ENCODE measurements around the gene SLCO2B1.

Gene SLCO2B1

DNA sequence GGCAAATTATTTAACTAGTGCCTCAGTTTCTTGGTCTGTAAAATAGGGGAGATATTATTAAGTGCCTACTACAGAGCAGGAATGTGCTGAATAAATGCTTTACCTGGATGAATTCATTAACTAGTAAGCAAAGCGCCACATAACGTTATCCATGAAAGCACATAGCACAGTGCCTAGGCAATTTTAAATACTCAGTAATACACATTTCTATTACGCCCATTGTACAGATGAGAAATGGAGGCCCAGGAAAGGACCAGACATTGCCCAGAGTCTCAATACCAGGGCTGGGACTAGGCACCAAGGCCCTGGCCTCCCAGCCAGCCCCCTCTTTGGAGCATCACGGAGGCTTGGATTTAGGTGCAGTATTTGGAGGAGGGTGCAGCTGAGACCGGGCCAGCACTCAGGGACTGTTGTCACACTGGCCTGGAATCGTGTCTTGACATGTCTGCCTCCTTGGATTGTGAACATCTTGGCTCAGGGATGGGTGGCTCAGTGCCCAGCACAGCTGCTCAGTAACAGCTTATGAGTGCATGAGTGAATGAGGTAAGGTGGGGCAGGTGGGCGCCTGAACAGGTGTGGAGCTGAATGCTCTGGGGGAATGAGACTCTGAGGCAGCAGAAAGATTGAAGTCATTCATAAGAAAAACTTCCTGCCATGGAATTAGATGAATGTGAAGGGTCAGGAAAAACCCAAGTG lies 47.5 kb downstream of the SLCO2B1 start:
- DNase-seq (no peak), ATAC-seq (ENCODE audit: insufficient read depth, low read depth) (no peak)
- no peaks in the 10 kb centered on the region for H3K36me3 ChIP-seq (ENCODE audit: insufficient read depth, low read length)
- H3K9me3 ChIP-seq (ENCODE audit: insufficient read depth, low read length, severe bottlenecking): no peaks in the 10 kb centered on the region
- TF ChIP-seq EZH2 (IDR thresholded peaks at IDR 0.05; ENCODE audit: borderline replicate concordance, low read depth, low read length, severe bottlenecking) (no peak), CTCF (IDR thresholded peaks at IDR 0.05; ENCODE audit: borderline replicate concordance, extremely low read depth, low read length, poor library complexity, severe bottlenecking) (no peak)
- H3K4me2 ChIP-seq (ENCODE audit: insufficient read depth, low read length): no peak overlapping the region
- H3K27ac ChIP-seq (ENCODE audit: low read length): no peak overlapping the region
- H4K20me1 ChIP-seq (ENCODE audit: insufficient read depth, low read length): peaks cover 11% of the 10 kb centered on the region; the same call in 1 of the 2 replicates
- H3K9ac ChIP-seq (ENCODE audit: low read depth, low read length): no peak overlapping the region
- H3K27me3 ChIP-seq (ENCODE audit: insufficient read depth, low read length, poor library complexity): no peaks in the 10 kb centered on the region
- H3K4me1 ChIP-seq (ENCODE audit: insufficient read depth, low read length): no peaks in the 10 kb centered on the region
- H3K79me2 ChIP-seq (ENCODE audit: insufficient read depth, low read length): no peaks in the 10 kb centered on the region
- H2AFZ ChIP-seq (ENCODE audit: low read depth, low read length): no peak overlapping the region
- no peak overlapping the region for H3K4me3 ChIP-seq (ENCODE audit: low read depth in 1 of 2, low read length in 2 of 2)

DNA sequence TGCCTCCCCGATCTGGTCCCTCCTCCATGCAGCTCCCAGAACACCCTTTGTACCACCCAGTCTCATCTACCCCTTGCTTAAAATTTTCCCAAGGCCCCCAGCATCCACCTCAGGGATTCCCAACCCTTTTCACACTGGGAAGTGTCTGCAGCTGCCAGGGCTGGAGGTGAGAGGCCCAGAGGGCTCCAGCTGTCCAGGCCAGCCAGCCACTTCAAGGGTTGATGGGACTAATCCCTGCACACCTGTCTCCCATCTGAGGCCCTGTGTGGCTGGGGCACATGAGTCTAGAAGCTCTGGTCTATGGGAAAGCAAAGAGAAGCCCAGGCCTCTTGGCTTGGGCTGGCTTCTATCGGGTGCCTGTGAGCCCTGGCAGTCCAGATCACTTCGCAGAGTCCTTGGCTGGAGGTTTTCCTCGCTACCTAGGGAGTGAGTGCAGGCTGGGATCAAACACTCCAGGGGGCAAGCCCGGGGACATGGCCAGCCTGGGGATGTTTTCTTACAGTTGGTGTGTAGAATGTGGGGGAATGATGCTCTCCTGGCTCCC lies 48.6 kb downstream of the SLCO2B1 start:
- H3K4me1 ChIP-seq (ENCODE audit: insufficient read depth, low read length): no peaks in the 10 kb centered on the region
- H3K36me3 ChIP-seq (ENCODE audit: insufficient read depth, low read length): no peaks in the 10 kb centered on the region
- H3K79me2 ChIP-seq (ENCODE audit: insufficient read depth, low read length): no peaks in the 10 kb centered on the region
- no peaks in the 10 kb centered on the region for H3K27me3 ChIP-seq (ENCODE audit: insufficient read depth, low read length, poor library complexity)
- no peak overlapping the region for H3K9ac ChIP-seq (ENCODE audit: low read depth, low read length)
- DNase-seq (no peak), ATAC-seq (ENCODE audit: insufficient read depth, low read depth) (no peak)
- TF ChIP-seq CTCF (IDR thresholded peaks at IDR 0.05; ENCODE audit: borderline replicate concordance, extremely low read depth, low read length, poor library complexity, severe bottlenecking) (no peak), EZH2 (IDR thresholded peaks at IDR 0.05; ENCODE audit: borderline replicate concordance, low read depth, low read length, severe bottlenecking) (no peak)
- no peak overlapping the region for H3K4me2 ChIP-seq (ENCODE audit: insufficient read depth, low read length)
- no peak overlapping the region for H3K27ac ChIP-seq (ENCODE audit: low read length)
- no peak overlapping the region for H3K4me3 ChIP-seq (ENCODE audit: low read depth in 1 of 2, low read length in 2 of 2)
- no peak overlapping the region for H2AFZ ChIP-seq (ENCODE audit: low read depth, low read length)
- H4K20me1 ChIP-seq (ENCODE audit: insufficient read depth, low read length): peaks cover 11% of the 10 kb centered on the region
- H3K9me3 ChIP-seq (ENCODE audit: insufficient read depth, low read length, severe bottlenecking): no peaks in the 10 kb centered on the region

DNA sequence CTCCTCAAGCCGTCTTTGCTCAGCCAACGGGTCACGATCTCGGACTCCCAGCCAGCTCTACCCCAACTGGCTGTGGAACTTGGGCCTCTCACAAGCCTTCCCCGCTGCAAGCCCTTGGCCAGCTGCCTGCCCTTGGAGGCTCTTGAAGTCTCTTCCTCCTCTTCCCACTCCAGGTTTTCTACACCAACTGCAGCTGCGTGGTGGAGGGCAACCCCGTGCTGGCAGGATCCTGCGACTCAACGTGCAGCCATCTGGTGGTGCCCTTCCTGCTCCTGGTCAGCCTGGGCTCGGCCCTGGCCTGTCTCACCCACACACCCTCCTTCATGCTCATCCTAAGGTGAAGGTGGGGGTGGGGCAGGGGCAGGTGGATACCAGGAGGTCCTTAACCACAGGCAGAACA lies 49.1 kb downstream of the SLCO2B1 start:
- no peak overlapping the region for H3K27ac ChIP-seq (ENCODE audit: low read length)
- H3K36me3 ChIP-seq (ENCODE audit: insufficient read depth, low read length): no peaks in the 10 kb centered on the region
- peaks cover 15% of the 10 kb centered on the region for H4K20me1 ChIP-seq (ENCODE audit: insufficient read depth, low read length)
- no peak overlapping the region for H3K4me3 ChIP-seq (ENCODE audit: low read depth in 1 of 2, low read length in 2 of 2)
- no peaks in the 10 kb centered on the region for H3K9me3 ChIP-seq (ENCODE audit: insufficient read depth, low read length, severe bottlenecking)
- no peak overlapping the region for H3K9ac ChIP-seq (ENCODE audit: low read depth, low read length)
- H3K79me2 ChIP-seq (ENCODE audit: insufficient read depth, low read length): no peaks in the 10 kb centered on the region
- DNase-seq (no peak), ATAC-seq (ENCODE audit: insufficient read depth, low read depth) (no peak)
- H3K27me3 ChIP-seq (ENCODE audit: insufficient read depth, low read length, poor library complexity): no peaks in the 10 kb centered on the region
- H3K4me1 ChIP-seq (ENCODE audit: insufficient read depth, low read length): no peaks in the 10 kb centered on the region
- no peak overlapping the region for H2AFZ ChIP-seq (ENCODE audit: low read depth, low read length)
- H3K4me2 ChIP-seq (ENCODE audit: insufficient read depth, low read length): no peak overlapping the region
- no peak for TF ChIP-seq CTCF (IDR thresholded peaks at IDR 0.05; ENCODE audit: borderline replicate concordance, extremely low read depth, low read length, poor library complexity, severe bottlenecking)
- no peak for TF ChIP-seq EZH2 (IDR thresholded peaks at IDR 0.05; ENCODE audit: borderline replicate concordance, low read depth, low read length, severe bottlenecking)
